ACC112 (cell line): ENCODE data around the gene ARHGEF2.

Source experiments
- H2AFZ ChIP-seq: fragments of 200-600 bp; sonication (generic); one replicate; pipeline ENCODE4 v1.6.0; 2017; ENCODE audit warnings: antibody characterized with exemption, low read length; ENCODE audit not compliant: unreplicated experiment
- H3K27ac ChIP-seq: fragments of 200-600 bp; sonication (generic); 2 replicates; pipeline ENCODE4 v1.5.1; 2014; ENCODE audit warnings: low read depth, mild to moderate bottlenecking, antibody characterized with exemption, low read length, moderate library complexity
- H3K27me3 ChIP-seq: fragments of 200-600 bp; sonication (generic); 2 replicates; pipeline ENCODE4 v1.6.1; 2014; ENCODE audit warnings: mild to moderate bottlenecking, antibody characterized with exemption, low read length, moderate library complexity, mixed read lengths; ENCODE audit not compliant: insufficient read depth
- H3K36me3 ChIP-seq: fragments of 200-600 bp; sonication (generic); 2 replicates; pipeline ENCODE4 v1.6.1; 2016; ENCODE audit warnings: mild to moderate bottlenecking, antibody characterized with exemption, low read length, moderate library complexity, mixed read lengths; ENCODE audit not compliant: insufficient read depth
- H3K4me1 ChIP-seq: fragments of 200-600 bp; sonication (generic); one replicate; pipeline ENCODE4 v1.6.1; 2016; ENCODE audit warnings: low read length, mixed read lengths; ENCODE audit not compliant: insufficient read depth, unreplicated experiment, control insufficient read depth
- H3K4me3 ChIP-seq: fragments of 200-600 bp; sonication (generic); 2 replicates; pipeline ENCODE4 v1.5.1; 2014; ENCODE audit warnings: mild to moderate bottlenecking, low read depth, low read length
- H3K79me2 ChIP-seq: fragments of 200-600 bp; sonication (generic); one replicate; pipeline ENCODE4 v1.6.0; 2016; ENCODE audit warnings: low read length; ENCODE audit not compliant: control insufficient read depth, unreplicated experiment, insufficient read depth

ARHGEF2 gene

GRCh38 chr1:155941845-155942531 is 36.4 kb downstream of the ARHGEF2 start:
- no peak overlapping the region for H3K4me3 ChIP-seq
- peaks cover 11% of the 10 kb centered on the region; the same call in 1 of the 2 replicates for H3K36me3 ChIP-seq
- H3K4me1 ChIP-seq = peaks cover 24% of the 10 kb centered on the region
- peak overlapping the region; percentile 15; the same call in 1 of the 2 replicates for H3K27ac ChIP-seq
- H2AFZ ChIP-seq = no peak overlapping the region
- no peaks in the 10 kb centered on the region for H3K27me3 ChIP-seq
- H3K79me2 ChIP-seq = no peaks in the 10 kb centered on the region

- Histone ChIP-seq H3K27me3 (no peaks in the 10 kb centered on the region), H3K79me2 (no peaks in the 10 kb centered on the region), H3K36me3 (peaks cover 3% of the 10 kb centered on the region; the same call in 1 of the 2 replicates), H2AFZ (no peak within 1 kb of the TSS), H3K27ac (peak within 1 kb of the TSS; percentile 15), H3K4me3 (no peak within 1 kb of the TSS; the same call in 1 of the 2 replicates), H3K4me1 (peaks cover 24% of the 10 kb centered on the region)
These were observed 37.1 kb downstream of the ARHGEF2 start, which contains the start of gene RXFP4 for GRCh38 chr1:155940993-155941844. RXFP4 (plus strand) TSS chr1:155941638; CDS start chr1:155941710, 72 bp downstream.

- Histone ChIP-seq H2AFZ (no peak overlapping the region), H3K27me3 (no peaks in the 10 kb centered on the region), H3K4me3 (no peak overlapping the region; the same call in 1 of the 2 replicates), H3K4me1 (peaks cover 24% of the 10 kb centered on the region), H3K36me3 (no peaks in the 10 kb centered on the region), H3K27ac (peak overlapping the region; percentile 15), H3K79me2 (no peaks in the 10 kb centered on the region)
These were observed 37.8 kb downstream of the ARHGEF2 start for GRCh38 chr1:155940482-155940992.

- Histone ChIP-seq H3K36me3 (peaks cover 3% of the 10 kb centered on the region; the same call in 1 of the 2 replicates), H2AFZ (no peak overlapping the region), H3K27ac (no peak overlapping the region), H3K27me3 (no peaks in the 10 kb centered on the region), H3K79me2 (peaks cover 14% of the 10 kb centered on the region), H3K4me1 (peaks cover 24% of the 10 kb centered on the region), H3K4me3 (no peak overlapping the region)
These were observed 40.1 kb downstream of the ARHGEF2 start for GRCh38 chr1:155938220-155938627.

- H2AFZ ChIP-seq = peak overlapping the region; percentile 58
- H3K27me3 ChIP-seq = no peaks in the 10 kb centered on the region
- H3K79me2 ChIP-seq = peaks cover 45% of the 10 kb centered on the region
- peaks cover 20% of the 10 kb centered on the region for H3K36me3 ChIP-seq
- peak overlapping the region; percentile 77 for H3K27ac ChIP-seq
- peak overlapping the region; percentile 92 for H3K4me3 ChIP-seq
- peaks cover 30% of the 10 kb centered on the region for H3K4me1 ChIP-seq
These were observed 43.3 kb downstream of the ARHGEF2 start for GRCh38 chr1:155934936-155935590.

GRCh38 chr1:155934097-155934935 is 44.0 kb downstream of the ARHGEF2 start, which contains the start of gene KHDC4:
KHDC4 (minus strand) TSS chr1:155934413; CDS start chr1:155934373, 40 bp downstream.
- H3K4me3 ChIP-seq = peak within 1 kb of the TSS; percentile 92
- peaks cover 23% of the 10 kb centered on the region for H3K36me3 ChIP-seq
- H2AFZ ChIP-seq = peak within 1 kb of the TSS; percentile 58
- H3K27ac ChIP-seq = peak within 1 kb of the TSS; percentile 77
- no peaks in the 10 kb centered on the region for H3K27me3 ChIP-seq
- peaks cover 32% of the 10 kb centered on the region for H3K4me1 ChIP-seq
- H3K79me2 ChIP-seq = peaks cover 50% of the 10 kb centered on the region

- Histone ChIP-seq H2AFZ (no peak overlapping the region), H3K36me3 (peaks cover 29% of the 10 kb centered on the region), H3K27me3 (no peaks in the 10 kb centered on the region), H3K79me2 (peaks cover 55% of the 10 kb centered on the region), H3K27ac (peak overlapping the region; percentile 77), H3K4me1 (peaks cover 36% of the 10 kb centered on the region), H3K4me3 (peak overlapping the region; percentile 92)
These were observed 44.7 kb downstream of the ARHGEF2 start for GRCh38 chr1:155933591-155934096.

- Histone ChIP-seq H2AFZ (no peak overlapping the region), H3K4me1 (peaks cover 36% of the 10 kb centered on the region), H3K79me2 (peaks cover 64% of the 10 kb centered on the region), H3K4me3 (peak overlapping the region; percentile 92), H3K36me3 (peaks cover 29% of the 10 kb centered on the region), H3K27ac (no peak overlapping the region), H3K27me3 (no peaks in the 10 kb centered on the region)
These were observed 45.9 kb downstream of the ARHGEF2 start for GRCh38 chr1:155932487-155932886.

GRCh38 chr1:155932081-155932480 is 46.3 kb downstream of the ARHGEF2 start:
- no peaks in the 10 kb centered on the region for H3K27me3 ChIP-seq
- no peak overlapping the region for H2AFZ ChIP-seq
- H3K4me3 ChIP-seq = peak overlapping the region; percentile 92
- H3K4me1 ChIP-seq = peaks cover 36% of the 10 kb centered on the region
- H3K36me3 ChIP-seq = peaks cover 33% of the 10 kb centered on the region
- no peak overlapping the region for H3K27ac ChIP-seq
- peaks cover 68% of the 10 kb centered on the region for H3K79me2 ChIP-seq
